Calu3 (cell line): Measurements from ENCODE around the gene PSMB11. TPM values are rescaled to one million over a fixed set of nuclear protein-coding genes. Genes with fewer than 3 reads are reported as not detected.

Experiments used
- BruUV-seq: library from RNA; stranded (reverse); fragments of 400-500 nt; replicated peaks from 2 replicates; lab custom pipeline; 2021; lab: Mats Ljungman, UMichigan
- CTCF ChIA-PET: fragments of 300-600 bp; sonication (Branson Sonifier 250); formaldehyde crosslinking; loops from one replicate; lab custom pipeline; 2022; ENCODE audit warnings: antibody characterized with exemption; lab: Charles Lee
- DNase-seq: peaks from one replicate; pipeline ENCODE4 v3.0.0; 2022
- H3K27ac Mint-ChIP-seq: one replicate; pipeline ENCODE4 v1.8.0; 2022; ENCODE audit warnings: mixed read lengths; ENCODE audit not compliant: unreplicated experiment
- H3K27me3 Mint-ChIP-seq: one replicate; pipeline ENCODE4 v1.8.0; 2022; ENCODE audit warnings: mixed read lengths; ENCODE audit not compliant: unreplicated experiment
- H3K36me3 Mint-ChIP-seq: one replicate; pipeline ENCODE4 v1.8.0; 2022; ENCODE audit warnings: mild to moderate bottlenecking, moderate library complexity, mixed read lengths; ENCODE audit not compliant: insufficient read depth, unreplicated experiment
- H3K4me1 Mint-ChIP-seq: one replicate; pipeline ENCODE4 v1.8.0; 2022; ENCODE audit warnings: mild to moderate bottlenecking, low read depth, mixed read lengths; ENCODE audit not compliant: unreplicated experiment
- H3K4me3 Mint-ChIP-seq: one replicate; pipeline ENCODE4 v1.8.0; 2022; ENCODE audit warnings: mild to moderate bottlenecking, low read depth, moderate library complexity, mixed read lengths; ENCODE audit not compliant: unreplicated experiment
- H3K9me3 Mint-ChIP-seq: one replicate; pipeline ENCODE4 v1.8.0; 2022; ENCODE audit warnings: low read depth, mixed read lengths; ENCODE audit not compliant: unreplicated experiment
- intact Hi-C: fragments of 100-400 bp; cut with micrococcal nuclease; formaldehyde crosslinking; loops from one replicate; pipeline ENCODE4 v1.10.0; 2022; ENCODE audit not compliant: unreplicated experiment
- total RNA-seq: library from RNA; stranded (reverse); gene quantifications from 2 replicates; pipeline ENCODE4 v1.2.3, GENCODE V29; 2022
- TF ChIP-seq, protein P1 (sequence below): fragments of 200-600 bp; IDR thresholded peaks from one replicate; pipeline ENCODE4 v1.8.0; 2022; ENCODE audit warnings: antibody characterized with exemption; ENCODE audit not compliant: unreplicated experiment

The PSMB11 gene
- total RNA-seq, 1 experiment from 2014 or later, result not detected

DNA sequence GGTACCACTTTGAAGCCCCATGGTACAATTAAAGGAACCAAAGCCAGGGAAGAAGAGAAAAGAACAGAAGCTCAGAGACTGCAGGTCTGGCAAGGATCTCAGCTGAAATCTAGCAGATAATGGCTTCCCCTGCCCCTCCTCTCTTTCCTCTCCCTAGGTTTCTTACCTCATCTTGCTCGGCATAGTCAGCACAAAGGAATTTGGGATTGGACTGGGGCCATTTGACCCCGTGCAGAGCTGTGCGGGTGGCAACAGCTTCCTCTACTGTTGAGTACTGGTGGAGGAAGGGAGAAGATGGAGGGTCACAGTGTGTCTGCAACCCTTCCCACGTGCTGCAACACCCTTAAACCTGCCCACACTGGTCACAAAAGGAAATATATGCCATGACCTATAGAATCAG lies 20.0 kb downstream of the PSMB11 start:
- Mint-ChIP-seq H3K9me3 (no peaks in the 10 kb centered on the region), H3K27me3 (no peaks in the 10 kb centered on the region), H3K27ac (peak overlapping the region; percentile 67), H3K4me1 (peaks cover 34% of the 10 kb centered on the region), H3K36me3 (peaks cover 67% of the 10 kb centered on the region), H3K4me3 (peak overlapping the region; percentile 30)
- intact Hi-C loops, result no loop called here
- TF ChIP-seq, protein P1, sequence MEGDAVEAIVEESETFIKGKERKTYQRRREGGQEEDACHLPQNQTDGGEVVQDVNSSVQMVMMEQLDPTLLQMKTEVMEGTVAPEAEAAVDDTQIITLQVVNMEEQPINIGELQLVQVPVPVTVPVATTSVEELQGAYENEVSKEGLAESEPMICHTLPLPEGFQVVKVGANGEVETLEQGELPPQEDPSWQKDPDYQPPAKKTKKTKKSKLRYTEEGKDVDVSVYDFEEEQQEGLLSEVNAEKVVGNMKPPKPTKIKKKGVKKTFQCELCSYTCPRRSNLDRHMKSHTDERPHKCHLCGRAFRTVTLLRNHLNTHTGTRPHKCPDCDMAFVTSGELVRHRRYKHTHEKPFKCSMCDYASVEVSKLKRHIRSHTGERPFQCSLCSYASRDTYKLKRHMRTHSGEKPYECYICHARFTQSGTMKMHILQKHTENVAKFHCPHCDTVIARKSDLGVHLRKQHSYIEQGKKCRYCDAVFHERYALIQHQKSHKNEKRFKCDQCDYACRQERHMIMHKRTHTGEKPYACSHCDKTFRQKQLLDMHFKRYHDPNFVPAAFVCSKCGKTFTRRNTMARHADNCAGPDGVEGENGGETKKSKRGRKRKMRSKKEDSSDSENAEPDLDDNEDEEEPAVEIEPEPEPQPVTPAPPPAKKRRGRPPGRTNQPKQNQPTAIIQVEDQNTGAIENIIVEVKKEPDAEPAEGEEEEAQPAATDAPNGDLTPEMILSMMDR, result no peak
- DNase-seq, result peak; percentile 85
- BruUV-seq, result no TSS peak
- CTCF ChIA-PET, result interaction anchor here (0.7 to 1.3 kb wide), 10 partner anchors 9 to 239 kb away, joined by 4 to 9 read pairs (median 6); partner anchors contain the start of genes ACIN1, AJUBA and C14orf119

GRCh38 chr14:23063601-23064000 lies 21.6 kb downstream of the PSMB11 start:
- Mint-ChIP-seq H3K27ac (no peak overlapping the region), H3K4me1 (peaks cover 26% of the 10 kb centered on the region), H3K9me3 (no peaks in the 10 kb centered on the region), H3K4me3 (no peak overlapping the region), H3K36me3 (peaks cover 65% of the 10 kb centered on the region), H3K27me3 (no peaks in the 10 kb centered on the region)
- no peak for DNase-seq
- TF ChIP-seq, protein P1, result no peak
- CTCF ChIA-PET, result interaction anchor here (0.8 kb wide), 1 partner anchor 77 kb away, joined by 3 read pairs; no protein-coding TSS in a partner anchor
- intact Hi-C loops, result no loop called here
- BruUV-seq, result no TSS peak

DNA sequence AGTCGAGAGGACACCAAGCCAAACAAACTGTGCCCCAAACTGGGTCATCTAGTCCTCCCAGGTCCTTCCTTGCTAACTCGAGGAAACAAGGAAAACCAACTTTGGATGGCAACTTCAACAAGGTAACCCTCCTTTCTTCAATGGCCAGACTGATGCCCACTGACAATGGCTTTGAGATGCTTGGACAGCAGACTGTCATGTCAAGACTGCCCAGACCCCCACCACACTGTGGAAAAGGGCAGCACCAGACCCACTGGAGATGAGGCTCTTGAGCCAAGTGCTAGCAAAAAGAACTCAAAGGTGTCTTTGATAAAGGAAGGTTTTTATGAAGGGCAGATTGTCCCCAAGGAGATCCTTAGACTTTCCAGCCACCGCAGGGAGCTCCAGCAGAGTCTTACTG lies 24.4 kb downstream of the PSMB11 start:
- H3K4me3 Mint-ChIP-seq, result no peak overlapping the region

DNA sequence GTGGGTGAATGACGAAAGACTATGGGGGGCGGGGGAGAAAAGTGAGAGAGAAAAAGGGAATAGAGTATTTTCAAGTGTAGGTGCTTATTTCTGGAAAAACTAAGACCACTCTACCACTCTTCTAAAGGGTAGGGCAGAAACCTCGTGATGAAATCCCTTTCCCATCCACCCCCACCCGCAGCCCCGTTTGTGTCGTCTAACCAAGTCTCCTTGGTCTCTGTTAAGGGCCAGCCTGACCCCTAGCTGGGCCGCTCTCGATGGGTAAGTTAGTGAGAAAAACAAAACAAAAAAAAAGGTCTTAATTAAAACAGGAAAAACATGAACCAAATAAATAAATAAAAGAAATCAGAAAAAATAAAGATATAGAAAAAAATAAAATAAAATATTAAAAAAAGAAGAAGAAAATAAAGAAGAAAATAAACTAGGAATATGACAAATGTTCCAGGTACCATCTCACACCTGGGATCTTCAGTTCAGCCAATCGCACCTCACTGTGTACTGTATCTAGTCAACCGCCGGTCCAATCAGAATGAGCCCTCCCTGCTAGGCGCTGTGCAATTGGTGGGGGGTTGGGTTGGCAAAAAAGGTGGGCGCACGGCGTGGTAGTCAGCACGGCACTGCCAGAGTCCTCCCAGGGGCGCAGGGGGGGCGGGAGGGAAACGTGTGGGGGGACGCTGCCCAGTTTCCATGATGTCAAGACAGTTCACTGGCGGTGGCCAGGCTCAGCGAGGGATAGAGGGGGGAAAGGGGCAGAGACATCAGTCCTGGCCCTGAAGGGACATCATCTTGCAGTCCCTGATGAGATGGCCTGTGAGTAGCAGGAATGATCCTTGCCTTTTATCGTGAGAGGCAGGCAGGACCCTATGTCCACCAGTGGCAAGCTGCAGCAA lies 25.1 kb downstream of the PSMB11 start:
- TF ChIP-seq, protein P1, result no peak
- Mint-ChIP-seq H3K27ac (no peak overlapping the region), H3K9me3 (no peaks in the 10 kb centered on the region), H3K36me3 (peaks cover 72% of the 10 kb centered on the region), H3K4me1 (peaks cover 48% of the 10 kb centered on the region), H3K27me3 (no peaks in the 10 kb centered on the region), H3K4me3 (no peak overlapping the region)
- intact Hi-C loops, result no loop called here
- CTCF ChIA-PET, result no interaction called here
- no peak for DNase-seq
- BruUV-seq, result no TSS peak

More for the DNA sequence above, 24.4 kb downstream of the PSMB11 start:
- intact Hi-C loops, result no loop called here
- H3K36me3 Mint-ChIP-seq, result peaks cover 72% of the 10 kb centered on the region
- peaks cover 44% of the 10 kb centered on the region for H3K4me1 Mint-ChIP-seq
- CTCF ChIA-PET, result no interaction called here
- TF ChIP-seq, protein P1, result no peak
- no peak for DNase-seq
- H3K9me3 Mint-ChIP-seq, result no peaks in the 10 kb centered on the region
- H3K27me3 Mint-ChIP-seq, result no peaks in the 10 kb centered on the region
- no peak overlapping the region for H3K27ac Mint-ChIP-seq
- BruUV-seq, result no TSS peak
